HuH-7.5 (cell line): ENCODE data around the gene DBN1.
"Not testable (repeated sequence)": the region's sequence is repeated elsewhere in the genome, so short reads cannot be mapped to it uniquely, and the experiment has no call there.

Source experiments
- DNase-seq: peaks from one replicate; pipeline ENCODE4 v3.0.0; 2011; ENCODE audit warnings: low spot score

DBN1 gene

GRCh38 chr5:177429248-177430040 lies 44.0 kb downstream of the DBN1 start:
- no peak for DNase-seq

GRCh38 chr5:177428574-177429217 lies 44.7 kb downstream of the DBN1 start:
- no peak for DNase-seq

- DNase-seq = no peak
Observed at GRCh38 chr5:177427919-177428573, 45.4 kb downstream of the DBN1 start.

- DNase-seq = peak; percentile 57
Observed at GRCh38 chr5:177427211-177427822, 46.1 kb downstream of the DBN1 start.

GRCh38 chr5:177426566-177427210 lies 46.7 kb downstream of the DBN1 start, which contains the start of gene GRK6:
Gene GRK6 (plus strand): TSS chr5:177426676. CDS start chr5:177426846, 170 bp downstream.
- DNase-seq = peak; percentile 72

GRCh38 chr5:177425801-177426565 lies 47.5 kb downstream of the DBN1 start:
- peak; percentile 100 for DNase-seq

- no peak for DNase-seq
Observed at GRCh38 chr5:177425196-177425800, 48.1 kb downstream of the DBN1 start.

- DNase-seq = no peak
Observed at GRCh38 chr5:177423671-177424070, 49.8 kb downstream of the DBN1 start.

- no peak for DNase-seq
Observed at GRCh38 chr5:177421062-177421798, 52.2 kb downstream of the DBN1 start.

GRCh38 chr5:177420472-177420871 lies 53.0 kb downstream of the DBN1 start:
- not testable (repeated sequence) for DNase-seq

- DNase-seq = no peak
Observed at GRCh38 chr5:177419046-177419445, 54.4 kb downstream of the DBN1 start.

- not testable (repeated sequence) for DNase-seq
Observed at GRCh38 chr5:177417081-177417480, 56.4 kb downstream of the DBN1 start.

- no peak for DNase-seq
Observed at GRCh38 chr5:177414481-177414880, 59.0 kb downstream of the DBN1 start.

GRCh38 chr5:177412603-177413233 lies 60.7 kb downstream of the DBN1 start:
- DNase-seq = no peak

- no peak for DNase-seq
Observed at GRCh38 chr5:177410575-177410974, 62.9 kb downstream of the DBN1 start.

- peak; percentile 83 for DNase-seq
Observed at GRCh38 chr5:177409043-177409801, 64.2 kb downstream of the DBN1 start, which contains the start of gene F12. Gene F12 (minus strand): TSS chr5:177409564. CDS start chr5:177409527, 37 bp downstream.
